DOHH2 (cell line): Measurements from ENCODE around the gene MUC3A.

Experiments used
- CTCF ChIP-seq: fragments of 200-600 bp; sonication (generic); IDR thresholded peaks from one replicate; pipeline ENCODE4 v1.5.1; 2014; ENCODE audit warnings: antibody characterized with exemption, mild to moderate bottlenecking, low read depth, low read length; ENCODE audit not compliant: poor library complexity, severe bottlenecking
- EZH2phosphoT487 ChIP-seq: fragments of 200-600 bp; sonication (generic); IDR thresholded peaks from 2 replicates; pipeline ENCODE4 v1.6.1; 2017; ENCODE audit warnings: borderline replicate concordance, mild to moderate bottlenecking, antibody characterized with exemption, low read length, moderate library complexity, mixed read lengths

GRCh38 chr7:100983451-100984187 is 34.3 kb downstream of the MUC3A start:
- no peak for TF ChIP-seq CTCF
- no peak for TF ChIP-seq EZH2phosphoT487
